ENCODE results near the gene ZNF839. TPM values are rescaled to one million over a fixed set of nuclear protein-coding genes. Genes with fewer than 3 reads are reported as not detected.
"Not testable (repeated sequence)": the region's sequence is repeated elsewhere in the genome, so short reads cannot be mapped to it uniquely, and the experiment has no call there.

ZNF839 gene
- total RNA-seq, 2 experiments from 2014 or later: 15.4 to 16.4 TPM

GRCh38 chr14:102346645-102347044 is 27.1 kb downstream of the ZNF839 start:
- ATAC-seq: no peak
- POLR2A ChIA-PET: no interaction called here
- no peaks in the 10 kb centered on the region for H3K27me3 Mint-ChIP-seq
- CTCF ChIA-PET: interaction anchor here (0.6 kb wide), 1 partner anchor 211 kb away, joined by 4 read pairs; no protein-coding TSS in a partner anchor
- H3K36me3 Mint-ChIP-seq (ENCODE audit: low read depth): peaks cover 25% of the 10 kb centered on the region
- H3K9me3 Mint-ChIP-seq (ENCODE audit: low read depth): no peaks in the 10 kb centered on the region
- H3K4me1 Mint-ChIP-seq: no peaks in the 10 kb centered on the region
- H3K4me3 Mint-ChIP-seq: no peak overlapping the region
- intact Hi-C loops (cut with DNase I, micrococcal nuclease): no loop called here
- H3K27ac Mint-ChIP-seq: no peak overlapping the region
- no peak for DNase-seq

GRCh38 chr14:102348376-102348775 is 28.8 kb downstream of the ZNF839 start:
- POLR2A ChIA-PET: no interaction called here
- no peak overlapping the region for H3K4me3 Mint-ChIP-seq
- CTCF ChIA-PET: interaction anchor here (0.7 kb wide), 1 partner anchor 14 kb away, joined by 3 read pairs; the partner anchor contains the start of genes CINP and TECPR2
- H3K9me3 Mint-ChIP-seq (ENCODE audit: low read depth): no peaks in the 10 kb centered on the region
- peaks cover 22% of the 10 kb centered on the region for H3K36me3 Mint-ChIP-seq (ENCODE audit: low read depth)
- DNase-seq (no peak), ATAC-seq (no peak)
- no peak overlapping the region for H3K27ac Mint-ChIP-seq
- H3K27me3 Mint-ChIP-seq: no peaks in the 10 kb centered on the region
- intact Hi-C loops (cut with DNase I, micrococcal nuclease): no loop called here
- H3K4me1 Mint-ChIP-seq: peaks cover 4% of the 10 kb centered on the region

GRCh38 chr14:102351023-102351422 is 31.5 kb downstream of the ZNF839 start:
- no peak overlapping the region for H3K4me3 Mint-ChIP-seq
- H3K36me3 Mint-ChIP-seq (ENCODE audit: low read depth): peaks cover 34% of the 10 kb centered on the region
- DNase-seq (no peak), ATAC-seq (no peak)
- no peaks in the 10 kb centered on the region for H3K9me3 Mint-ChIP-seq (ENCODE audit: low read depth)
- ChIA-PET CTCF (interaction anchor here (0.6 kb wide), 2 partner anchors 19 to 462 kb away, joined by 3 read pairs; no protein-coding TSS in a partner anchor), POLR2A (no interaction called here)
- H3K4me1 Mint-ChIP-seq: peaks cover 5% of the 10 kb centered on the region
- intact Hi-C loops (cut with DNase I, micrococcal nuclease): no loop called here
- no peak overlapping the region for H3K27ac Mint-ChIP-seq
- no peaks in the 10 kb centered on the region for H3K27me3 Mint-ChIP-seq

GRCh38 chr14:102351593-102351992 is 32.0 kb downstream of the ZNF839 start:
- H3K27ac Mint-ChIP-seq; intact Hi-C loops (cut with DNase I, micrococcal nuclease); H3K27me3 Mint-ChIP-seq; H3K4me1 Mint-ChIP-seq; ATAC-seq; DNase-seq; H3K9me3 Mint-ChIP-seq (ENCODE audit: low read depth); POLR2A ChIA-PET; H3K4me3 Mint-ChIP-seq: not testable (repeated sequence)
- H3K36me3 Mint-ChIP-seq (ENCODE audit: low read depth): peaks cover 34% of the 10 kb centered on the region
- CTCF ChIA-PET: interaction anchor here (0.6 kb wide), 1 partner anchor 405 kb away, joined by 3 read pairs; no protein-coding TSS in a partner anchor

- H3K4me3 Mint-ChIP-seq: no peak overlapping the region
- no peaks in the 10 kb centered on the region for H3K9me3 Mint-ChIP-seq (ENCODE audit: low read depth)
- ATAC-seq (no peak), DNase-seq (no peak)
- H3K4me1 Mint-ChIP-seq: peaks cover 5% of the 10 kb centered on the region
- no peaks in the 10 kb centered on the region for H3K27me3 Mint-ChIP-seq
- CTCF ChIA-PET: interaction anchor here (0.6 kb wide), 1 partner anchor 406 kb away, joined by 3 read pairs; no protein-coding TSS in a partner anchor
- H3K27ac Mint-ChIP-seq: no peak overlapping the region
- POLR2A ChIA-PET: interaction anchor here (0.7 kb wide), 1 partner anchor 586 kb away, joined by 4 read pairs; no protein-coding TSS in a partner anchor
- H3K36me3 Mint-ChIP-seq (ENCODE audit: low read depth): peaks cover 37% of the 10 kb centered on the region
- intact Hi-C loops (cut with DNase I, micrococcal nuclease): no loop called here
These were observed 32.7 kb downstream of the ZNF839 start for GRCh38 chr14:102352213-102352612.

- H3K36me3 Mint-ChIP-seq (ENCODE audit: low read depth): peaks cover 37% of the 10 kb centered on the region
- ATAC-seq (no peak), DNase-seq (no peak)
- ChIA-PET POLR2A (interaction anchor here (0.7 kb wide), 1 partner anchor 585 kb away, joined by 4 read pairs; no protein-coding TSS in a partner anchor), CTCF (no interaction called here)
- H3K27me3 Mint-ChIP-seq: no peaks in the 10 kb centered on the region
- no peak overlapping the region for H3K4me3 Mint-ChIP-seq
- H3K9me3 Mint-ChIP-seq (ENCODE audit: low read depth): no peaks in the 10 kb centered on the region
- H3K27ac Mint-ChIP-seq: no peak overlapping the region
- H3K4me1 Mint-ChIP-seq: peaks cover 5% of the 10 kb centered on the region
- intact Hi-C loops (cut with DNase I, micrococcal nuclease): no loop called here
These were observed 33.6 kb downstream of the ZNF839 start for GRCh38 chr14:102353126-102353619.

- ChIA-PET CTCF (interaction anchor here (0.6 kb wide), 1 partner anchor 168 kb away, joined by 3 read pairs; no protein-coding TSS in a partner anchor), POLR2A (no interaction called here)
- no peak for DNase-seq
- no peaks in the 10 kb centered on the region for H3K9me3 Mint-ChIP-seq (ENCODE audit: low read depth)
- H3K4me1 Mint-ChIP-seq: peaks cover 18% of the 10 kb centered on the region
- no peak overlapping the region for H3K27ac Mint-ChIP-seq
- intact Hi-C loops (cut with DNase I, micrococcal nuclease): no loop called here
- H3K27me3 Mint-ChIP-seq: no peaks in the 10 kb centered on the region
- no peak overlapping the region for H3K4me3 Mint-ChIP-seq
- peaks cover 39% of the 10 kb centered on the region for H3K36me3 Mint-ChIP-seq (ENCODE audit: low read depth)
- ATAC-seq: no peak
These were observed 36.7 kb downstream of the ZNF839 start for GRCh38 chr14:102356280-102356679.

- DNase-seq (no peak), ATAC-seq (no peak)
- ChIA-PET CTCF (interaction anchor here (0.7 kb wide), 1 partner anchor 32 kb away, joined by 3 read pairs; no protein-coding TSS in a partner anchor), POLR2A (no interaction called here)
- intact Hi-C loops (cut with DNase I, micrococcal nuclease): no loop called here
- peaks cover 24% of the 10 kb centered on the region for H3K36me3 Mint-ChIP-seq (ENCODE audit: low read depth)
- H3K4me1 Mint-ChIP-seq: peaks cover 27% of the 10 kb centered on the region
- no peaks in the 10 kb centered on the region for H3K27me3 Mint-ChIP-seq
- H3K9me3 Mint-ChIP-seq (ENCODE audit: low read depth): no peaks in the 10 kb centered on the region
- H3K27ac Mint-ChIP-seq: no peak overlapping the region
- H3K4me3 Mint-ChIP-seq: no peak overlapping the region
These were observed 39.8 kb downstream of the ZNF839 start for GRCh38 chr14:102359341-102359740.

GRCh38 chr14:102360388-102360787 is 40.8 kb downstream of the ZNF839 start:
- ATAC-seq (no peak), DNase-seq (no peak)
- Mint-ChIP-seq H3K27ac (peak overlapping the region; percentile 96), H3K4me1 (peaks cover 27% of the 10 kb centered on the region), H3K9me3 (ENCODE audit: low read depth) (no peaks in the 10 kb centered on the region), H3K27me3 (no peaks in the 10 kb centered on the region), H3K4me3 (no peak overlapping the region), H3K36me3 (ENCODE audit: low read depth) (peaks cover 20% of the 10 kb centered on the region)
- ChIA-PET CTCF (interaction anchor here (0.6 to 1.1 kb wide), 3 partner anchors 14 to 404 kb away, joined by 3 read pairs; no protein-coding TSS in a partner anchor), POLR2A (interaction anchor here (0.6 kb wide), 1 partner anchor 44 kb away, joined by 5 read pairs; no protein-coding TSS in a partner anchor)
- intact Hi-C loops (cut with DNase I, micrococcal nuclease): loop anchor here in 1 of 2 experiments (5.0 kb wide), 4 partner anchors 538 to 1983 kb away; partner anchors contain the start of genes EIF5 and WDR25

- Mint-ChIP-seq H3K4me3 (no peak overlapping the region), H3K27me3 (no peaks in the 10 kb centered on the region)
These were observed 42.5 kb downstream of the ZNF839 start for GRCh38 chr14:102362084-102362483.

GRCh38 chr14:102362545-102363181 is 43.1 kb downstream of the ZNF839 start, which contains the start of the genes CINP and TECPR2:
TSS of gene CINP (minus strand) at chr14:102362890. CDS start at chr14:102362851, 39 bp downstream.
TSS of gene TECPR2 (plus strand) at chr14:102362941. CDS start at chr14:102376722, 13,781 bp downstream.
- Mint-ChIP-seq H3K4me3 (no peak within 1 kb of the TSS), H3K9me3 (ENCODE audit: low read depth) (no peaks in the 10 kb centered on the region), H3K27ac (peak within 1 kb of the TSS; percentile 96), H3K4me1 (peaks cover 36% of the 10 kb centered on the region), H3K27me3 (no peaks in the 10 kb centered on the region), H3K36me3 (ENCODE audit: low read depth) (peaks cover 14% of the 10 kb centered on the region)
- DNase-seq (peak; percentile 99), ATAC-seq (peak; percentile 78)
- ChIA-PET POLR2A (interaction anchor here (0.5 to 1.4 kb wide), 6 partner anchors 8 to 685 kb away, joined by 3 to 6 read pairs (median 3); no protein-coding TSS in a partner anchor), CTCF (interaction anchor here (0.6 to 1.3 kb wide), 7 partner anchors 14 to 1093 kb away, joined by 3 to 4 read pairs (median 4); partner anchors contain the start of gene ZNF839)
- intact Hi-C loops (cut with DNase I, micrococcal nuclease): loop anchor here (1.0 to 5.0 kb wide), 18 partner anchors 43 to 1985 kb away; partner anchors contain the start of genes ZNF839 (in 2 of the 2), DYNC1H1 (in 1 of the 2), EIF5 (in 1 of the 2) and PPP2R5C (in 1 of the 2)

More at GRCh38 chr14:102362084-102362483, 42.5 kb downstream of the ZNF839 start:
- ChIA-PET CTCF (interaction anchor here (0.6 to 1.3 kb wide), 7 partner anchors 14 to 1094 kb away, joined by 3 to 4 read pairs (median 4); partner anchors contain the start of gene ZNF839), POLR2A (interaction anchor here (0.5 to 1.4 kb wide), 7 partner anchors 8 to 685 kb away, joined by 3 to 4 read pairs (median 3); no protein-coding TSS in a partner anchor)
- DNase-seq (peak; percentile 79), ATAC-seq (peak; percentile 87)
- intact Hi-C loops (cut with DNase I, micrococcal nuclease): loop anchor here (1.0 to 5.0 kb wide), 18 partner anchors 43 to 1985 kb away; partner anchors contain the start of genes ZNF839 (in 2 of the 2), DYNC1H1 (in 1 of the 2), EIF5 (in 1 of the 2) and PPP2R5C (in 1 of the 2)
- H3K9me3 Mint-ChIP-seq (ENCODE audit: low read depth): no peaks in the 10 kb centered on the region
- peaks cover 30% of the 10 kb centered on the region for H3K4me1 Mint-ChIP-seq
- H3K36me3 Mint-ChIP-seq (ENCODE audit: low read depth): peaks cover 14% of the 10 kb centered on the region
- H3K27ac Mint-ChIP-seq: peak overlapping the region; percentile 96
